Mucosa of descending colon (tissue), 3 donors: ENCODE measurements around the gene SLC12A7. TPM values are rescaled to one million over a fixed set of nuclear protein-coding genes. Genes with fewer than 3 reads are reported as not detected.
"Not testable (repeated sequence)": the region's sequence is repeated elsewhere in the genome, so short reads cannot be mapped to it uniquely, and the experiment has no call there.

Source experiments
- ATAC-seq: fragments of 200-7000 bp; cut with Tn5 transposase; one replicate; pipeline ENCODE4 v1.9.1; 2020; ENCODE audit warnings: mild to moderate bottlenecking, moderate library complexity
- DNase-seq, 3 donors: peaks; one replicate each; pipeline ENCODE4 v3.0.0-alpha.2; 2020
- H3K36me3 ChIP-seq: fragments of 200-600 bp; one replicate; pipeline ENCODE4 v1.8.0; 2021; ENCODE audit warnings: low read depth, mild to moderate bottlenecking
- H3K4me1 ChIP-seq: fragments of 200-600 bp; one replicate; pipeline ENCODE4 v1.8.0; 2021; ENCODE audit warnings: low read depth, mild to moderate bottlenecking
- H3K4me3 ChIP-seq: fragments of 200-600 bp; one replicate; pipeline ENCODE4 v1.8.0; 2021; ENCODE audit warnings: mild to moderate bottlenecking
- H3K9me3 ChIP-seq: fragments of 200-600 bp; one replicate; pipeline ENCODE4 v1.8.0; 2021; ENCODE audit warnings: mild to moderate bottlenecking
- CTCF ChIP-seq: fragments of 200-600 bp; IDR thresholded peaks from one replicate; pipeline ENCODE4 v1.8.0; 2022; ENCODE audit warnings: antibody characterized with exemption, mild to moderate bottlenecking
- intact Hi-C, 2 donors: fragments of 100-400 bp; cut with DNase I in 1 of 2; cut with micrococcal nuclease in 1 of 2; formaldehyde crosslinking; loops; one replicate each; pipeline versions ENCODE4 v1.11.0 to v1.11.1; 2022; cut with DNase I, micrococcal nuclease
- total RNA-seq, 3 donors: library from RNA; stranded (reverse); fragmentation: NEBNext Ultra II Directional in 2 of 3; extraction: Animal tissue kit (Norgen Biotek cat#: 25700) in 2 of 3; gene quantifications; one replicate each; pipeline versions ENCODE4 v1.2.1 to v1.2.4, GENCODE V29; 2021 to 2023
- donor health status: DM: no; HTN: no; CAD: no; lungs with moderate emphysema.
- donor health status: DM: no; HTN: no; CAD: no.
- donor health status: DM: no; HTN: yes; CAD: no.

SLC12A7 gene
- total RNA-seq, 3 donors from 2014 or later, result 80.5 to 97.4 (median 94.1) TPM

GRCh38 chr5:1100664-1101574 is 10.9 kb downstream of the SLC12A7 start:
- DNase-seq (no peak), ATAC-seq (no peak)
- no peaks in the 10 kb centered on the region for H3K36me3 ChIP-seq
- peaks cover 41% of the 10 kb centered on the region for H3K4me1 ChIP-seq
- intact Hi-C loops, result no loop called here
- H3K9me3 ChIP-seq, result no peaks in the 10 kb centered on the region
- H3K4me3 ChIP-seq, result no peak overlapping the region
- TF ChIP-seq CTCF, result no peak

GRCh38 chr5:1099926-1100663 is 11.8 kb downstream of the SLC12A7 start:
- H3K9me3 ChIP-seq, result no peaks in the 10 kb centered on the region
- no peak for ATAC-seq
- H3K4me1 ChIP-seq, result peaks cover 33% of the 10 kb centered on the region
- H3K4me3 ChIP-seq, result no peak overlapping the region
- H3K36me3 ChIP-seq, result no peaks in the 10 kb centered on the region
- intact Hi-C loops, result no loop called here
- no peak for TF ChIP-seq CTCF
- no peak for DNase-seq

GRCh38 chr5:1098986-1099597 is 12.8 kb downstream of the SLC12A7 start:
- Histone ChIP-seq H3K9me3 (no peaks in the 10 kb centered on the region), H3K36me3 (no peaks in the 10 kb centered on the region), H3K4me3 (no peak overlapping the region), H3K4me1 (peaks cover 23% of the 10 kb centered on the region)
- intact Hi-C loops, result no loop called here
- ATAC-seq, result no peak
- no peak for TF ChIP-seq CTCF
- no peak for DNase-seq

- H3K4me3 ChIP-seq, H3K36me3 ChIP-seq, intact Hi-C loops, ATAC-seq, DNase-seq, H3K9me3 ChIP-seq: not testable (repeated sequence)
- peaks cover 12% of the 10 kb centered on the region for H3K4me1 ChIP-seq
Observed at GRCh38 chr5:1097988-1098385, 13.9 kb downstream of the SLC12A7 start.

- peaks cover 7% of the 10 kb centered on the region for H3K4me1 ChIP-seq
- intact Hi-C loops, result no loop called here
- H3K36me3 ChIP-seq, result no peaks in the 10 kb centered on the region
- H3K4me3 ChIP-seq, result no peak overlapping the region
- no peak for DNase-seq
- no peak for ATAC-seq
- H3K9me3 ChIP-seq, result no peaks in the 10 kb centered on the region
- no peak for TF ChIP-seq CTCF
Observed at GRCh38 chr5:1097381-1097987, 14.4 kb downstream of the SLC12A7 start.
